Measurements from ENCODE around the gene PRAF2. TPM values are rescaled to one million over a fixed set of nuclear protein-coding genes. Genes with fewer than 3 reads are reported as not detected.
A peak's percentile ranks its signal among the peaks of the same experiment; 100 is the strongest.

The PRAF2 gene
- 3.4 and 3.5 TPM in 2 replicates for total RNA-seq (2014; rRNA removed; shearing (Covaris generic))

GRCh38 chrX:49073601-49074575, at the start of gene PRAF2:
Gene PRAF2 (minus strand): TSS chrX:49074002. CDS start chrX:49073987, 15 bp downstream.
- DNase-seq (ENCODE audit: low read depth), result peak; percentile 91

- no peak for DNase-seq (ENCODE audit: low read depth)
Observed at GRCh38 chrX:49122499-49122898, 48.7 kb upstream of the PRAF2 start.

- DNase-seq (ENCODE audit: low read depth), result no peak
Observed at GRCh38 chrX:49120091-49120490, 46.3 kb upstream of the PRAF2 start.

- no peak for DNase-seq (ENCODE audit: low read depth)
Observed at GRCh38 chrX:49117581-49117980, 43.8 kb upstream of the PRAF2 start.

GRCh38 chrX:49116716-49117115, 42.9 kb upstream of the PRAF2 start:
- DNase-seq (ENCODE audit: low read depth), result no peak

- DNase-seq (ENCODE audit: low read depth), result no peak
Observed at GRCh38 chrX:49116076-49116475, 42.3 kb upstream of the PRAF2 start.

GRCh38 chrX:49111791-49112190, 38.0 kb upstream of the PRAF2 start:
- no peak for DNase-seq (ENCODE audit: low read depth)

- DNase-seq (ENCODE audit: low read depth), result no peak
Observed at GRCh38 chrX:49110417-49110816, 36.6 kb upstream of the PRAF2 start.

- no peak for DNase-seq (ENCODE audit: low read depth)
Observed at GRCh38 chrX:49108641-49109040, 34.8 kb upstream of the PRAF2 start.

GRCh38 chrX:49106930-49107329, 33.1 kb upstream of the PRAF2 start:
- peak; percentile 30 for DNase-seq (ENCODE audit: low read depth)

GRCh38 chrX:49106296-49106695, 32.5 kb upstream of the PRAF2 start:
- no peak for DNase-seq (ENCODE audit: low read depth)

GRCh38 chrX:49103637-49104036, 29.8 kb upstream of the PRAF2 start:
- no peak for DNase-seq (ENCODE audit: low read depth)

GRCh38 chrX:49102190-49102589, 28.4 kb upstream of the PRAF2 start:
- no peak for DNase-seq (ENCODE audit: low read depth)

- DNase-seq (ENCODE audit: low read depth), result no peak
Observed at GRCh38 chrX:49101629-49101984, 27.8 kb upstream of the PRAF2 start.

- peak; percentile 94 for DNase-seq (ENCODE audit: low read depth)
Observed at GRCh38 chrX:49100704-49101628, 27.2 kb upstream of the PRAF2 start.

GRCh38 chrX:49096419-49096818, 22.6 kb upstream of the PRAF2 start:
- no peak for DNase-seq (ENCODE audit: low read depth)

- DNase-seq (ENCODE audit: low read depth), result no peak
Observed at GRCh38 chrX:49089553-49089952, 15.8 kb upstream of the PRAF2 start.

- no peak for DNase-seq (ENCODE audit: low read depth)
Observed at GRCh38 chrX:49082271-49082871, 8.6 kb upstream of the PRAF2 start.

GRCh38 chrX:49079489-49080428, 6.0 kb upstream of the PRAF2 start, which contains the start of gene WDR45:
Gene WDR45 (minus strand): TSS chrX:49079887. CDS start chrX:49078095, 1,792 bp downstream.
- peak; percentile 74 for DNase-seq (ENCODE audit: low read depth)

- no peak for DNase-seq (ENCODE audit: low read depth)
Observed at GRCh38 chrX:49077941-49078340, 4.1 kb upstream of the PRAF2 start.

- DNase-seq (ENCODE audit: low read depth), result no peak
Observed at GRCh38 chrX:49075347-49075746, 1.5 kb upstream of the PRAF2 start.

Data from Daoy (cell line).